WI38 (cell line): ENCODE results near the gene MARVELD1.
A peak's percentile ranks its signal among the peaks of the same experiment; 100 is the strongest.

Experiments
- H3K4me3 ChIP-seq: 2 replicates; pipeline ENCODE4 v1.5.1; 2011; ENCODE audit warnings: low read depth, mild to moderate bottlenecking, control low read depth, low read length
- TF ChIP-seq, protein P1 (sequence below): IDR thresholded peaks from 2 replicates; pipeline ENCODE4 v1.5.1; 2012; ENCODE audit warnings: low read depth, mild to moderate bottlenecking, control low read depth, low read length

The MARVELD1 gene

DNA sequence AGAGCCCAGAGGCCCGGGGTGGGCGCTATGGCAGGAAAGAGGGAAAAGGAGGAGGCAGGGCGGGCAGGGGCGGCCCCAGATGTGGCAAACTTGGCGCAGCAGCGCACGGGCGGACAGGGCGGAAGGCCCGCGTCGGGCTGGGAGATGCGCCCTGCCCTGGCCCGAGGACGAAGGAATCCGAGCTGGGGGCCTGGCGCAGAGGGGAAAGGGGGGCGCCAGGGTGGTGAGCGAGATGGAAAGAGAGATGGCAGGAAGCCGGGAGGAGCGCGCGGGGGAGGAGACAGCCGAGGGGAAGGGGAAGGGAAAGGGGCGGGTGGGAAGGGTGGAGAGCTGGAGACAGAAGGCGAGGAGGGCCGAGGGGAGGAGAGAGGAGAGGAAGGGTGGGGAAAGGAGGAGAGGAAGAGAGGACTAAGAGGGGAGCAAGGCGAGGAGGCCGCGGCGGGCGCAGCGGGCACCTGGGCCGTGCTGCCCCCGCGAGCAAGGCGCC lies at the start of gene MARVELD1:
MARVELD1 (plus strand) TSS at position 392 of the 487 bp plus-strand sequence. CDS start 147 bp downstream, outside the sequence.
- peak within 1 kb of the TSS; percentile 76 for H3K4me3 ChIP-seq
- TF ChIP-seq, protein P1, sequence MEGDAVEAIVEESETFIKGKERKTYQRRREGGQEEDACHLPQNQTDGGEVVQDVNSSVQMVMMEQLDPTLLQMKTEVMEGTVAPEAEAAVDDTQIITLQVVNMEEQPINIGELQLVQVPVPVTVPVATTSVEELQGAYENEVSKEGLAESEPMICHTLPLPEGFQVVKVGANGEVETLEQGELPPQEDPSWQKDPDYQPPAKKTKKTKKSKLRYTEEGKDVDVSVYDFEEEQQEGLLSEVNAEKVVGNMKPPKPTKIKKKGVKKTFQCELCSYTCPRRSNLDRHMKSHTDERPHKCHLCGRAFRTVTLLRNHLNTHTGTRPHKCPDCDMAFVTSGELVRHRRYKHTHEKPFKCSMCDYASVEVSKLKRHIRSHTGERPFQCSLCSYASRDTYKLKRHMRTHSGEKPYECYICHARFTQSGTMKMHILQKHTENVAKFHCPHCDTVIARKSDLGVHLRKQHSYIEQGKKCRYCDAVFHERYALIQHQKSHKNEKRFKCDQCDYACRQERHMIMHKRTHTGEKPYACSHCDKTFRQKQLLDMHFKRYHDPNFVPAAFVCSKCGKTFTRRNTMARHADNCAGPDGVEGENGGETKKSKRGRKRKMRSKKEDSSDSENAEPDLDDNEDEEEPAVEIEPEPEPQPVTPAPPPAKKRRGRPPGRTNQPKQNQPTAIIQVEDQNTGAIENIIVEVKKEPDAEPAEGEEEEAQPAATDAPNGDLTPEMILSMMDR, result no peak

DNA sequence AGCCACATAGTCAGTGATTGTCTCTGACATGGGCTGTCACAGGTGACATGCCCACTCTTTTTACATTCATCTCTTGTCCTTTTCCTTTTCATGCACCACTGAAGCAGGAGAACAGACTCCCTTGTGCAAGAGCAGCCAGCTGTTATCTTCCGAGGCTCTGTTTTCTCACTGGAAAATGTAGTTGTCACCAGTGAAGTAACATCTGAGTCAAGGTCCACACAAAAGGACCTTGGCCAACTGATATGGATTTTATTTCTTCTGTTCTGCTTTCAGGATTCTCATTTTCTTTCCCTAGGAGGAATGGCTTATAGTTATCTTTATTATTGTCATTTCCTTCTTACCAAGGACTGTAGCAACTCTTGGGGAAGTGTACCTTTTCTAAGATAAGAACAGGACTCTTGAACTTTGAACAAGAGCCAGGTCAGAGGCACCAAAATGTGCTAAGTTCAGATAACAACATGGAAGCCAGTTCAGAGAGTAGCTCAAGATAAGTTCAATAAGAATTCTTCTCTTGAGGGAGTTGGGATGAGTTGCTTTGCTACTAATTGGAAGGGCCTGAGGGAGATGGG lies 49.2 kb upstream of the MARVELD1 start:
- H3K4me3 ChIP-seq, result no peak overlapping the region
- TF ChIP-seq, protein P1, result no peak

DNA sequence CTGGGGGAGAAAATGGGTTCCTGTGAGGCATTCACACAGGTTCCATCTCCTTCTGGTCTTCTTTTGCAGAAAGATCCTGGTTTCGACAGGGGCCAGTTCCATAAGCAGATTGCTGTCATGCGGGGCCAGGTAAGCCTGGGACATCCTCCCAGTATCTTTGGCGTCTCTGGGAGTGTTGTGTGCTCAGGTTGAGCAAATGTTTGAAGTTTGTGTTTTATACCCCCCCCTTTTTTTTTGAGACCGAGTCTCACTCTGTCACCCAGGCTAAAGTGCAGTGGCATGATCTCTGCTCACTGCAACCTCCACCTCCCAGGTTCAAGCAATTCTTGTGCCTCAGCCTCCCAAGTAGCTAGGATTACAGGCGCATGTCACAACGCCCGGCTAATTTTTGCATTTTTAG lies 46.5 kb upstream of the MARVELD1 start:
- no peak overlapping the region for H3K4me3 ChIP-seq
- TF ChIP-seq, protein P1, result no peak

DNA sequence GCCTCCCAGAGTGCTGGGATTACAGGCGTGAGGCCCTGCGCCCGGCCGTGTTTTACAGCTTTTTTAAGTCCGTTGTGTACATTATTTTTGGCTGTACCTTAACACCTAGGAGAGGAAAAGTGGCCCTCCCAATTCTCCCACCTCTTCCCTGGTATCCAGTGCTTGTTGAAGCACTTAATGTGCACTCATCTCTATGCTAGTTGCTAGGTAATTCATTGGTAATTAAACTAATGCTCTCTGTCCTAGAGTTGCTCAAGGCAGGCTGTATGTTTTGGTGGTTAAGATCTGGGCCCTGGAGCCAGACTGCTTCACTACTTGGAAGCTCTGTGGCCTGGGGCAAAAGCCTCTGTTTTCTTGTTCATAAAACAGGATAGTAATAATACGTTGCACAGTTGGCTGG lies 46.1 kb upstream of the MARVELD1 start:
- no peak overlapping the region for H3K4me3 ChIP-seq
- TF ChIP-seq, protein P1, result no peak

DNA sequence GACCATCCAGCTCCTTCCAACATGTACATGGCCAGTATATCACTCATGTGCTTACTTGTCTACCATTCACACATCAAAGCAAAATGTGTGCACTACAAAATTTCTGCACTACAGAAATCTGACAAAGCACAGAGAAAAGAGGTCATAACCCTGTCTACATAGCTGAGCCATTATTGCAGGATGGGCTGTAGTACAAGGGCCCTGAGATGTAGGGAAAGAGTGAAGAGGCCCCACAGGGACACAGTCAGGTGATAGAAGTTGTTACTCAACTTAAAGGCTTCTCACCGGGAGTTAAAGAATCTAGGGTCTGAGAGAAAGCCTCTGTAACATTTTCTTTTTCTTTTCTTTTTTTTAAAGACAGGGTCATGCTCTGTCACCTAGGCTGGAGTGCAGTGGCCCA lies 44.0 kb upstream of the MARVELD1 start:
- TF ChIP-seq, protein P1, result no peak
- no peak overlapping the region for H3K4me3 ChIP-seq

DNA sequence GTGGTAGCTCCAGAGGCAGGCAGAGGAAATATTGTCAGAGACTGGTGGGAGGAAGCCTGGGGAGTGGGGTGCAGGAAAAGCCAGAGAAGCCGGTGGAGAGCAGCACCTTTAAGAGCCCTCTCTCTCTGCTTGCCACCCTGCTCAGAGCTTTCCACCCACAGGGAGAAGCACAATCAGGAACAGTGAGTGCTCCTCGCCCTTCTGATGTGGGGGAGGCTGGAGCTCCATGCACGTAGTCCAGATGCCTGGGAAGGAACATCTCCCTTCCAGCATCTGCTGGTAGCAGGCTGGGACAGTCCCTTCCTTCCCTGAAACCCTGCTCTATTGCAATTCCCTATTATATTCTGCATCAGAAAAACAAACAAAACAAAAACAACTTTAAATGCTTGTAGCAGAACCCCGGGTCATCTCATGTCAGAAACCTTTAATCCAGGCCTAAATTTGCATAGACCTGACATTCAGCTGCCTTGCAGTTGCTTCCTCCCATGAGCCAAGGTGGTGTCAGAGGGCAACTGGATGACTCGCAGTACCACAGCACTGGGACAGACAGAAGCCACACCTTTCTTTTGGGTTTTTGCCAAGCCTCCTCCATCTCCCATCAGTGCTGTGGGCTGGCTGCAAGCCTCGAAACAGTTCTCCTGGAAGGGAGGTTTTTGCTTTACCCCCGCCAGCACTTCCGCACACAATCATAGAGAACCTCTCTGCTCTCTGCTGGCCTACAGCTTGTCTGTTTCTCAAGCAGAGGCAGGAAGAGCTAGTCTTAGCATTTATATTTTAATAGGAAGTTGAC lies 39.6 kb upstream of the MARVELD1 start:
- TF ChIP-seq, protein P1, result no peak
- no peak overlapping the region for H3K4me3 ChIP-seq

DNA sequence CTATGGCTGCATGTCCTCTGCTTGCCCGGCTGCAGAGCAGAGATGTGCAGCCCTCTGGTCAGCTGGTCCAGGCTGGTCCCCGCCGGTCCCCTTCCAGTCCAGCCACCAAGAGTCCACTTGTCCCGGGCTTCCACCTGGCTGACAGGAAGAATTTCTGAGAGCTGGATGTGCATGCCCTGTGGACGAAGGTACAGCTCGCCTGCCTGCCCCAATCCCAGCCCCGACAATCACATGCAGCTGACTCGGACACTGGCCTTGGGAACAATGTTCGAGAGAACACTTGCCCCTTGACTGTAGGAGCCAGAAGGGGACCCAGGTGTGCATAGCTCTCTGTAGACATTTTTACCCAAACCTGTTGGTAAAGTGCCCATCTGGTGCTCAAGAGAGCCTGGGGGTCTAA lies 38.3 kb upstream of the MARVELD1 start:
- TF ChIP-seq, protein P1, result no peak
- no peak overlapping the region for H3K4me3 ChIP-seq
